Coronary artery (tissue), 2 donors: ENCODE data around the gene NBAS.

Source experiments
- DNase-seq: peaks from one replicate; pipeline ENCODE4 v3.0.0-alpha.2; 2017; ENCODE audit warnings: low spot score
- H3K27ac ChIP-seq, 2 donors: fragments of 200-600 bp; sonication (generic); one replicate each; pipeline ENCODE4 v1.5.1; 2016 to 2019
- H3K4me3 ChIP-seq: fragments of 200-600 bp; sonication (generic); 2 replicates; pipeline ENCODE4 v1.5.1; 2016; ENCODE audit warnings: mild to moderate bottlenecking, moderate library complexity
- TF ChIP-seq, protein P1 (sequence below): fragments of 200-600 bp; sonication (generic); IDR thresholded peaks from one replicate; pipeline ENCODE4 v1.5.1; 2019; ENCODE audit warnings: antibody characterized with exemption

Gene NBAS

GRCh38 chr2:15158532-15158931 is 402.6 kb downstream of the NBAS start:
- no peak for DNase-seq
- H3K4me3 ChIP-seq, result no peak overlapping the region
- H3K27ac ChIP-seq, result no peak overlapping the region
- TF ChIP-seq, protein P1, sequence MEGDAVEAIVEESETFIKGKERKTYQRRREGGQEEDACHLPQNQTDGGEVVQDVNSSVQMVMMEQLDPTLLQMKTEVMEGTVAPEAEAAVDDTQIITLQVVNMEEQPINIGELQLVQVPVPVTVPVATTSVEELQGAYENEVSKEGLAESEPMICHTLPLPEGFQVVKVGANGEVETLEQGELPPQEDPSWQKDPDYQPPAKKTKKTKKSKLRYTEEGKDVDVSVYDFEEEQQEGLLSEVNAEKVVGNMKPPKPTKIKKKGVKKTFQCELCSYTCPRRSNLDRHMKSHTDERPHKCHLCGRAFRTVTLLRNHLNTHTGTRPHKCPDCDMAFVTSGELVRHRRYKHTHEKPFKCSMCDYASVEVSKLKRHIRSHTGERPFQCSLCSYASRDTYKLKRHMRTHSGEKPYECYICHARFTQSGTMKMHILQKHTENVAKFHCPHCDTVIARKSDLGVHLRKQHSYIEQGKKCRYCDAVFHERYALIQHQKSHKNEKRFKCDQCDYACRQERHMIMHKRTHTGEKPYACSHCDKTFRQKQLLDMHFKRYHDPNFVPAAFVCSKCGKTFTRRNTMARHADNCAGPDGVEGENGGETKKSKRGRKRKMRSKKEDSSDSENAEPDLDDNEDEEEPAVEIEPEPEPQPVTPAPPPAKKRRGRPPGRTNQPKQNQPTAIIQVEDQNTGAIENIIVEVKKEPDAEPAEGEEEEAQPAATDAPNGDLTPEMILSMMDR, result no peak

DNA sequence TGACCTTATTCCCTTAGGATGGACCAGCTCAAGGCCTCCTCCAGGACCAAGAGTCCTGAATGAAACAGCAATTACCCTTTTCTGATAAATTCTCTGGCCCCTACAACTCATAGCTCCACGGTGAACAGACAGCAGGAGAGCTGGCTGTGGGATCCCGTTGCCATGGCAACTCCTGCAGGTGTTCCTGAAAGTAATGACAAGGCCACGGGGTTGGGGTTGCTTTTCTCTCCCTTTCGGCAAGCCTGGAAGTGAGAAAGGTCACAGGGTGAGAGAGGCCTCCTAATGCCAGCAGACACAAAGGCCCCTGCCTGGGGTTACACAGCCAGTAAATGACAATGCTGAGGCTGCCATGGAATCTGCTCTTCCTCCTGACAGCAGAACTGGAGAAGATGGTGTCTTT is 403.0 kb downstream of the NBAS start:
- H3K4me3 ChIP-seq, result no peak overlapping the region
- H3K27ac ChIP-seq, result no peak overlapping the region
- TF ChIP-seq, protein P1, result no peak
- no peak for DNase-seq

DNA sequence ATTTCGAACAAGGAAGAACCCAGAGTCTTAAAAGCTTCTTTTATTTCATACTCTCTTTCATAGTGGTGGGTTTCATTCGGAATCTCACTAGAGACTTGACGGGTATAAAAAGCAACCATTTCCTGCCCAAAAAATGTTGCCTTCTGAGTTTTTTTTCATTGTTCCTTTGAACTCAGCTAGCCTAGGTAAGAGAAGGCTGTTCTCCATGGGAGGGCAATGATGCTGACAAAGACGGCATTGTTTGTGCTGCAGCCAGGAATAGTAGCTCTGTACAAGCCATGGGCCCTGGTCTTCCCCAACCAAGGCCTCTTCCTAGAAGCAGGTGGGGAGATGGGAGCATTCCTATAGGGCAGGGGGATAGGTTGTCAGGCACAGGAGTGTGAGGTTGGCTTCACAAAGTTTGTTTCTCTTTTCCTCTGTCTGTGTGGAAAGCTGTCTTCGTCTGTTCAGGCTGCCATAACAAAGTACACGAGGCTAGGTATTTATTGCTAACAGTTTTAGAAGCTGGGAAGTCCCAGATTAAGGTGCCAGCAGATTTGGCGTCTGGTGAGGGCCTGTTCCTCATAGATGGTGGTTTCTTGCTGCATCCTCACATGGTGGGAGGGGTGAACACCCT is 405.1 kb downstream of the NBAS start:
- H3K4me3 ChIP-seq, result no peak overlapping the region
- no peak overlapping the region for H3K27ac ChIP-seq
- DNase-seq, result no peak
- TF ChIP-seq, protein P1, result no peak

- Histone ChIP-seq H3K27ac (no peak overlapping the region), H3K4me3 (no peak overlapping the region)
- TF ChIP-seq, protein P1, result no peak
- DNase-seq, result no peak
These were observed 406.8 kb downstream of the NBAS start for GRCh38 chr2:15154297-15154696.

DNA sequence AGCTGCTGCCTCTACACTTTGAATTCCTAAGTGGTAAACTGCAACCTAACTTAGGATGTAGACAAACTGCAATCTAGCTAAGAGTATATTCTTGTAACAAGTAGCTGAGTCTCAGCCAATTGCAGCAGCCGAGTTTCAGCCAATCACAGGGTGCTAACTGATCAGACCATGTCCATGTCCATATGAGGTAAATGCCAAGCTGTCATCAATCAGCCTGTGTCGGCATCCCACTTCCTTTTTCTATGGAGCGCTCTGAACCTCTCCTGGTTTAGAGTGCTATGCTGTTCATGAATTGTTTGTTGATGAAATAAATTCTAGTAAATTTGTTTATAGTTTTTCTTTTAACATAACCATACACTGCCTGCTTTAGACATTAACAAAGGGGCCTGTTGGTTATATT is 408.8 kb downstream of the NBAS start:
- no peak overlapping the region for H3K27ac ChIP-seq
- H3K4me3 ChIP-seq, result no peak overlapping the region
- no peak for DNase-seq
- TF ChIP-seq, protein P1, result no peak

- H3K4me3 ChIP-seq, result no peak overlapping the region
- no peak overlapping the region for H3K27ac ChIP-seq
- DNase-seq, result no peak
- TF ChIP-seq, protein P1, result no peak
These were observed 412.1 kb downstream of the NBAS start for GRCh38 chr2:15149063-15149462.

DNA sequence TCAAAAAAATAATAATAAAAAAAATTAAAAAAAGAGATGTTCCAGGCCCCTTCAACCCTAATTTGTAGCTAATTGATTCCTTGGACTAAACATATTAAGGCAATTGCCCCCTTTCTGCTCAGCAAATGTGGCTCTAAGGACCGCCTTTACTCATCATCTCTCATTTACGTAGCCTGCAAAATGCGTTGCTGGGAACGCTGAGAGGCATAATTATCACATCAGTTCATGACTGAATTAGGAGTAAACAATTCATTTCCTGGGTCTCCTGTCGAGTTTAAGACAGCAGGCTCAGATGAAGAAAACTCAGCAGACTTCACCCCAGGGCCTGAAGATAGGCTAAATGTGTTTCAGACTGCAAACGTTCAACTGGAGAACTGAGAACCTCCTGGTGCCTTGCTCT is 413.5 kb downstream of the NBAS start:
- no peak for DNase-seq
- Histone ChIP-seq H3K27ac (no peak overlapping the region), H3K4me3 (no peak overlapping the region)
- TF ChIP-seq, protein P1, result no peak
